ENCODE measurements around the gene GNAI3. TPM values are rescaled to one million over a fixed set of nuclear protein-coding genes. Genes with fewer than 3 reads are reported as not detected.

Gene GNAI3
- total and polyA plus RNA-seq, 2 of the 8 experiments (the other 6 are each of a cell fraction or from before 2014, with no cell fraction given) = 4.0 to 9.8 TPM

- H2AFZ ChIP-seq (ENCODE audit: low read length) = no peak overlapping the region
- peaks cover 16% of the 10 kb centered on the region for H3K23me2 ChIP-seq (ENCODE audit: low read depth, low read length)
- no peaks in the 10 kb centered on the region for H3K27me3 ChIP-seq (replicated peaks in 1 of 4; ENCODE audit: control insufficient read depth in 3 of 4, extremely low read depth in 1 of 4, insufficient read depth in 3 of 4, low read length in 3 of 4)
- DNase-seq (ENCODE audit: low read depth in 1 of 2, low spot score in 2 of 2) (no peak), FAIRE-seq (no peak)
- CTCF ChIA-PET (ENCODE audit: partially characterized antibody) = interaction anchor here (0.7 to 1.0 kb wide), 4 partner anchors 9 to 89 kb away, joined by 3 to 4 read pairs (median 3); no protein-coding TSS in a partner anchor
- H3K79me2 ChIP-seq (ENCODE audit: control insufficient read depth in 1 of 2, insufficient read depth in 2 of 2, low read length in 2 of 2) = peaks cover 0 to 37% of the 10 kb centered on the region in 2 experiments; a peak in 2 of 4 replicates
- peak overlapping the region; percentile 11 for H4K91ac ChIP-seq (replicated peaks; ENCODE audit: insufficient read length, low read length)
- peak overlapping the region; percentile 69 to 85 (median 78); a peak in 6 of 8 replicates for H3K4me3 ChIP-seq (ENCODE audit: extremely low read depth in 1 of 4, insufficient read depth in 2 of 4, low read depth in 3 of 4, low read length in 4 of 4)
- H3K27ac ChIP-seq (ENCODE audit: low read depth, low read length) = no peak overlapping the region
- H3K4me1 ChIP-seq (replicated peaks in 1 of 4; ENCODE audit: control insufficient read depth in 3 of 4, insufficient read depth in 4 of 4, low read length in 3 of 4) = peaks cover 4 to 25% (median 12%) of the 10 kb centered on the region in 4 experiments
- no peak overlapping the region; a peak in 1 of 7 replicates for H3K9ac ChIP-seq (replicated peaks in 1 of 4; ENCODE audit: extremely low read depth in 1 of 4, low read depth in 3 of 4, low read length in 3 of 4)
- H3K14ac ChIP-seq (ENCODE audit: insufficient read length) = no peak overlapping the region
- no peak overlapping the region for H3K23ac ChIP-seq (ENCODE audit: insufficient read length)
- peaks cover 0 to under 1% (median 0%) of the 10 kb centered on the region in 4 experiments; a peak in 3 of 8 replicates for H3K36me3 ChIP-seq (ENCODE audit: control insufficient read depth in 2 of 4, insufficient read depth in 4 of 4, low read length in 3 of 4)
- H3K18ac ChIP-seq (ENCODE audit: extremely low read depth, low read length) = no peak overlapping the region
- H2BK15ac ChIP-seq (ENCODE audit: low read length) = peak overlapping the region; percentile 32; the same call in 1 of the 2 replicates
- no peak overlapping the region for H2AK5ac ChIP-seq (ENCODE audit: low read depth, low read length)
- no peak overlapping the region for H2BK120ac ChIP-seq (replicated peaks; ENCODE audit: low read depth, low read length)
- H2BK12ac ChIP-seq (ENCODE audit: low read depth, low read length) = no peak overlapping the region
- H2BK5ac ChIP-seq (ENCODE audit: low read depth, low read length) = no peak overlapping the region
- no peak overlapping the region for H2BK20ac ChIP-seq (ENCODE audit: low read length)
- H3K56ac ChIP-seq (replicated peaks; ENCODE audit: insufficient read length, low read depth, low read length) = no peak overlapping the region
- H3K4ac ChIP-seq (replicated peaks; ENCODE audit: insufficient read length, low read depth, low read length) = no peak overlapping the region
- no peak overlapping the region for H4K5ac ChIP-seq (ENCODE audit: insufficient read length, low read depth, low read length)
- peak overlapping the region; percentile 91 to 94 for H3K4me2 ChIP-seq (ENCODE audit: insufficient read depth in 1 of 2, low read depth in 2 of 2, low read length in 2 of 2)
- peaks cover 5 to 25% of the 10 kb centered on the region in 2 experiments for H4K20me1 ChIP-seq (replicated peaks in 1 of 2; ENCODE audit: control insufficient read depth in 1 of 2, insufficient read depth in 2 of 2, low read length in 2 of 2)
- POLR2A ChIA-PET (ENCODE audit: partially characterized antibody) = interaction anchor here (1.4 to 2.5 kb wide), 3 partner anchors 13 to 73 kb away, joined by 4 to 18 read pairs (median 5); partner anchors contain the start of gene GNAI3
- 79% methylated on average over 11 of the region's 13 CpGs; no CpG with 5 or more reads in 1 of the 2 experiments for WGBS, 2 experiments (ENCODE audit: extremely low coverage in 1 of 2, insufficient coverage in 1 of 2, insufficient read length in 1 of 2, insufficient replicate concordance in 2 of 2, low coverage in 1 of 2, low lambda C conversion rate in 2 of 2, missing lambda C conversion rate in 1 of 2)
- no peaks in the 10 kb centered on the region for H3K9me3 ChIP-seq (ENCODE audit: insufficient read depth in 2 of 2, low read depth in 1 of 2, low read length in 1 of 2)
- no peak overlapping the region; the same call in 1 of the 2 replicates for H4K8ac ChIP-seq (ENCODE audit: extremely low read depth, insufficient read depth, low read length)
- H3K79me1 ChIP-seq (ENCODE audit: low read depth, low read length) = peaks cover 17% of the 10 kb centered on the region
- TF ChIP-seq YY1 (IDR thresholded peaks at IDR 0.05; ENCODE audit: low read depth, low read length) = no peak
- TF ChIP-seq EP300 (IDR thresholded peaks at IDR 0.05; ENCODE audit: borderline replicate concordance in 1 of 2, low read depth in 2 of 2, low read length in 2 of 2) = no peak
- no peak for TF ChIP-seq GTF2F1 (IDR thresholded peaks at IDR 0.05; ENCODE audit: borderline replicate concordance, low read depth, low read length)
- no peak for TF ChIP-seq SUZ12 (IDR thresholded peaks at IDR 0.05; ENCODE audit: low read length)
- TF ChIP-seq POU5F1 (IDR thresholded peaks at IDR 0.05; ENCODE audit: low read depth, low read length) = no peak
- TF ChIP-seq SRF (IDR thresholded peaks at IDR 0.05; ENCODE audit: low read depth, low read length) = no peak
- no peak for TF ChIP-seq ASH2L (IDR thresholded peaks at IDR 0.05; ENCODE audit: low read length)
- TF ChIP-seq, protein P1, sequence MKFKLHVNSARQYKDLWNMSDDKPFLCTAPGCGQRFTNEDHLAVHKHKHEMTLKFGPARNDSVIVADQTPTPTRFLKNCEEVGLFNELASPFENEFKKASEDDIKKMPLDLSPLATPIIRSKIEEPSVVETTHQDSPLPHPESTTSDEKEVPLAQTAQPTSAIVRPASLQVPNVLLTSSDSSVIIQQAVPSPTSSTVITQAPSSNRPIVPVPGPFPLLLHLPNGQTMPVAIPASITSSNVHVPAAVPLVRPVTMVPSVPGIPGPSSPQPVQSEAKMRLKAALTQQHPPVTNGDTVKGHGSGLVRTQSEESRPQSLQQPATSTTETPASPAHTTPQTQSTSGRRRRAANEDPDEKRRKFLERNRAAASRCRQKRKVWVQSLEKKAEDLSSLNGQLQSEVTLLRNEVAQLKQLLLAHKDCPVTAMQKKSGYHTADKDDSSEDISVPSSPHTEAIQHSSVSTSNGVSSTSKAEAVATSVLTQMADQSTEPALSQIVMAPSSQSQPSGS (IDR thresholded peaks at IDR 0.05; ENCODE audit: low read length) = no peak
- TF ChIP-seq CEBPB (IDR thresholded peaks at IDR 0.05; ENCODE audit: low read depth, low read length) = no peak
- no peak for TF ChIP-seq SP1 (IDR thresholded peaks at IDR 0.05; ENCODE audit: low read depth, low read length)
These were observed 73.1 kb downstream of the GNAI3 start for GRCh38 chr1:109621379-109622136.

All from H1 (cell line).